LNCaP clone FGC (cell line): ENCODE measurements around the gene UTP25.

Source experiments
- DNase-seq: peaks from one replicate; pipeline ENCODE4 v3.0.0-alpha.2; 2011; ENCODE audit warnings: low read depth
- H3K4me3 ChIP-seq: 2 replicates; pipeline ENCODE4 v1.5.1; 2011; ENCODE audit warnings: mild to moderate bottlenecking, low read depth, low read length, control low read depth
- CTCF ChIP-seq: IDR thresholded peaks from 2 replicates; pipeline ENCODE4 v1.5.1; 2012; ENCODE audit warnings: mild to moderate bottlenecking; ENCODE audit not compliant: control insufficient read depth, insufficient read depth; ENCODE audit errors: extremely low read depth

UTP25 gene

GRCh38 chr1:209825591-209826434 is 2.0 kb upstream of the UTP25 start:
- no peak for TF ChIP-seq CTCF
- no peak for DNase-seq

DNA sequence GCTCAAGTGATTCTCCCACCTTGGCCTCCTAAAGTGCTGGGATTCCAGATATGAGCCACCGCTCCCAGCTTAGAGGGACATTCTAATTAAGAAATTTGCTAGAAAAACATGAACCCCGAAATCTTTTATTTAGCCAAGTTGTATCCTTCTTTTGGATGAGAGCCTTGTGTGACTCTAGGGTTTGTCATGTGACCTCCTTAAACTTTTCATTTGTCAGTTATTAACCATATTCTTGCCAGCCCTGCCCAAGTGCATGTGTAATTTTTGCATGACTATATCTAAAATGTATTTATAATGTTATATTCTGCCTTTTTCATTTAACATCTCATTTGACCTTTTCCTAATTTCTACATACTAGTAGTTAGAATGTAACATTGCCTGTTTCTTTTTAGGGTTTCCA is 1.9 kb downstream of the UTP25 start:
- H3K4me3 ChIP-seq: no peak overlapping the region
- DNase-seq: no peak
- TF ChIP-seq CTCF: no peak

More at GRCh38 chr1:209825591-209826434, 2.0 kb upstream of the UTP25 start:
- H3K4me3 ChIP-seq: no peak overlapping the region

DNA sequence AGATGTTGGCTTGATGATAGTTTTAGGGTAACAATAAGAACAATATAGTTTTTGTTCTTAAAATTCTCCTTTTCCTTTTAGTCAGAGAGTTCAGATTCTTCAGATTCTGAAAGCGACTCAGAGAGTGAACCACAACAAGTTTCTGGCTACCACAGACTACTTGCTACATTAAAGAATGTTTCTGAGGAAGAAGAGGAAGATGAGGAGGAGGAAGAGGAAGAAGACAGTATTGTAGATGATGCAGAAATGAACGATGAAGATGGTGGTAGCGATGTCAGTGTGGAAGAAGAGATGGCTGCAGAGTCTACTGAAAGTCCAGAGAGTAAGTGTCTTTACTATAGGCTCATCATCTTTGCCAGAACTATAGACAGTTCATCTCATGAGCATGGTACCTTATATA is 3.0 kb downstream of the UTP25 start:
- no peak for DNase-seq
- TF ChIP-seq CTCF: no peak
- no peak overlapping the region for H3K4me3 ChIP-seq

DNA sequence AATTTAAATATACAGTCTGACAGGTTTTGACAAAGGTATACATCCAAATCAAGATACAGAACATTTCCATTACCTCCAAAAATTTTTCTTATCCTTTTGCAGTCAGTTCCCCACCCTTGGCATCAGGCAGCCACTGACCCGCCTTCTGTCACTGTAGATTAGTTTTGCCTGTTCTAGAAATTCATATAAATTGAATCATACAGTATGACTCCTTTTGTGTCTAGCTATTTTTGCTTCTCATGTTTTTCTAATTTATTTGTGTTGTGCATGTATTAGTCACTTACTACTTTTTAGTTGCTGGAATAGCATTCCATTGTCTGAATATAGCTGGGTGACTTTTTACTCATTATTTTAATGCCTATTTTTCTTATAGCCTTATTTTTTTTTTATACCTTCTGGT is 3.8 kb downstream of the UTP25 start:
- H3K4me3 ChIP-seq: no peak overlapping the region
- no peak for TF ChIP-seq CTCF
- no peak for DNase-seq

DNA sequence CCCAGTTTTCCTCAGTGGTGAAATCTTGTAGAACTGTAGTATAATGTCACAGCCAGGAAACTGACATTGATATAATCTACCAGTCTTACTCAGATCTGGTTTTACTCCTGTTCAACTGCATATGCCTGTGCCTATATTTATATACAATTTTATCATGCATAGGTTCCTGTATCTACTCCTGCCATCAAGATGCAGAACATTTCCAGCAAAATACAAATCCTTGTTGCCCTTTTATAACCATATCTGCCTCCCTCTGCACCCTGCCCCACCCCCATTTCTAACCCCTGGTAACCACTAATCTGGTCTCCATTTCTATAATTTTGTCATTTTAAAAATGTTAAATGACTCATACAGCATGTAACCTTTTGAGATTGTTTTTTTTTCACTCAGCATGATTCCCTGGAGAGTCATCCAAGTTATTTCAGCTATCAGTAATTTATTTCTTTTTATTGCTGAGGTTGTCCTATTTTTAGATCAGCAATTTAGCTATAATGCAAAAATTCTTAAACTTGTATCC is 8.1 kb downstream of the UTP25 start:
- no peak for DNase-seq
- TF ChIP-seq CTCF: no peak

DNA sequence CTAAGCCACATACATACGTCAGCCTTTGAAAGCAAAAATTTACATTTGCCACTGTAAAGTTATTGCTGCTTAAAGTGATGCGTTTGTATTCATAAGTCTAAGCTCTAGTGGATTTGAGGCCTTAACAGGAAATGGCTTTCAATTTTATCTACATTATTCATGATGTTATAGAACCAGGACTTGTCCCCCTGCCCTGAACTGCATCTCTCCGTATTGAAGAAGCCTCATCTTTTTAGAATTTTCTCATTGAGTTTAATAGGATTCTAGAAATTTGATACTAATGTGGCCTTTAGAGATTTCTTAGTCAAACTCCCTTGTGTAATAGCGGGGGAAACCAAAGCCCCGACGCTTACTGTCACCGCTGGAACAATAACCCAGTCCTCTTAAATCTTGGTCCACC is 9.9 kb downstream of the UTP25 start:
- DNase-seq: no peak
- no peak overlapping the region for H3K4me3 ChIP-seq
- TF ChIP-seq CTCF: no peak

More for the DNA sequence above, 8.1 kb downstream of the UTP25 start:
- no peak overlapping the region for H3K4me3 ChIP-seq
